Neural cell (in vitro differentiated cells): ENCODE measurements around the gene MAGEA11. TPM values are rescaled to one million over a fixed set of nuclear protein-coding genes. Genes with fewer than 3 reads are reported as not detected.
"Not testable (repeated sequence)": the region's sequence is repeated elsewhere in the genome, so short reads cannot be mapped to it uniquely, and the experiment has no call there.

ENCODE experiments used
- H2AFZ ChIP-seq: fragments of 200-600, 300-800 bp; sonication (generic), shearing (Covaris generic); 2 replicates; pipeline ENCODE4 v1.6.0; 2014; ENCODE audit warnings: low read depth, mild to moderate bottlenecking, antibody characterized with exemption, low read length, moderate library complexity
- H3F3A ChIP-seq: fragments of 200-600 bp; shearing (Covaris generic); 2 replicates; pipeline ENCODE4 v1.6.1; 2016; ENCODE audit warnings: mild to moderate bottlenecking, moderate library complexity, mixed read lengths, antibody characterized with exemption, low read length; ENCODE audit not compliant: insufficient read depth, poor library complexity, severe bottlenecking
- H3K27ac ChIP-seq: fragments of 200-600, 300-800 bp; sonication (generic), shearing (Covaris generic); 2 replicates; pipeline ENCODE4 v1.5.1; 2014; ENCODE audit warnings: mild to moderate bottlenecking, low read length, moderate library complexity
- H3K27me3 ChIP-seq: fragments of 300-800, 200-600 bp; sonication (generic), shearing (Covaris generic); 2 replicates; pipeline ENCODE4 v1.6.0; 2014; ENCODE audit warnings: mild to moderate bottlenecking, low read depth, low read length, moderate library complexity; ENCODE audit not compliant: insufficient read depth
- H3K36me3 ChIP-seq: fragments of 300-800, 200-600 bp; sonication (generic), shearing (Covaris generic); 2 replicates; pipeline ENCODE4 v1.5.1; 2014; ENCODE audit warnings: mild to moderate bottlenecking, antibody characterized with exemption, low read length, moderate library complexity; ENCODE audit not compliant: insufficient read depth
- H3K4me2 ChIP-seq: fragments of 300-800, 200-600 bp; sonication (generic), shearing (Covaris generic); 2 replicates; pipeline ENCODE4 v1.6.0; 2014; ENCODE audit warnings: mild to moderate bottlenecking, low read length
- H3K4me3 ChIP-seq: fragments of 300-800, 200-600 bp; sonication (generic), shearing (Covaris generic); 2 replicates; pipeline ENCODE4 v1.5.1; 2014; ENCODE audit warnings: mild to moderate bottlenecking, low read length, moderate library complexity
- H3K79me2 ChIP-seq: fragments of 200-600 bp; shearing (Covaris generic); replicated peaks from 2 replicates; pipeline ENCODE4 v1.6.0; 2014; ENCODE audit warnings: mild to moderate bottlenecking, low read length, moderate library complexity; ENCODE audit not compliant: insufficient read depth
- H3K9ac ChIP-seq: fragments of 300-800, 200-600 bp; sonication (generic), shearing (Covaris generic); 2 replicates; pipeline ENCODE4 v1.6.1; 2016; ENCODE audit warnings: mild to moderate bottlenecking, low read length, mixed read lengths
- H3K9me2 ChIP-seq: fragments of 200-600 bp; shearing (Covaris generic); 2 replicates; pipeline ENCODE4 v1.6.1; 2016; ENCODE audit warnings: mild to moderate bottlenecking, low read length, mixed read lengths; ENCODE audit not compliant: insufficient read depth
- H3K9me3 ChIP-seq: fragments of 200-600, 300-800 bp; sonication (generic), shearing (Covaris generic); 2 replicates; pipeline ENCODE4 v1.6.1; 2016; ENCODE audit warnings: mild to moderate bottlenecking, mixed run types, low read length, moderate library complexity, mixed read lengths
- H4K20me1 ChIP-seq: fragments of 200-600 bp; shearing (Covaris generic); 2 replicates; pipeline ENCODE4 v1.6.1; 2016; ENCODE audit warnings: mild to moderate bottlenecking, mixed run types; ENCODE audit not compliant: insufficient read depth
- CTCF ChIP-seq: fragments of 450-650 bp; IDR thresholded peaks from 2 replicates; pipeline ENCODE4 v1.5.1; 2014; ENCODE audit warnings: antibody characterized with exemption, mild to moderate bottlenecking, moderate library complexity; ENCODE audit not compliant: poor library complexity, severe bottlenecking
- EP300 ChIP-seq: fragments of 450-650 bp; conservative IDR thresholded peaks from 2 replicates; pipeline ENCODE4 v1.6.1; 2014; ENCODE audit warnings: antibody characterized with exemption, mild to moderate bottlenecking, moderate library complexity; ENCODE audit not compliant: poor library complexity, severe bottlenecking
- EZH2 ChIP-seq: fragments of 200-600, 300-800 bp; shearing (Covaris generic), sonication (generic); IDR thresholded peaks from 2 replicates; pipeline ENCODE4 v1.6.1; 2014; ENCODE audit warnings: antibody characterized with exemption, low read length, borderline replicate concordance, mild to moderate bottlenecking; ENCODE audit not compliant: insufficient read depth, poor library complexity, severe bottlenecking
- MXI1 ChIP-seq: fragments of 450-650 bp; conservative IDR thresholded peaks from 2 replicates; pipeline ENCODE4 v1.6.1; 2014; ENCODE audit warnings: antibody characterized with exemption, mild to moderate bottlenecking; ENCODE audit not compliant: poor library complexity, severe bottlenecking
- POLR2AphosphoS5 ChIP-seq: IDR thresholded peaks from 2 replicates; pipeline ENCODE4 v1.6.1; 2012
- RAD21 ChIP-seq: fragments of 450-650 bp; conservative IDR thresholded peaks from 2 replicates; pipeline ENCODE4 v1.6.1; 2014; ENCODE audit warnings: antibody characterized with exemption, mild to moderate bottlenecking, moderate library complexity
- SMC3 ChIP-seq: fragments of 450-650 bp; conservative IDR thresholded peaks from 2 replicates; pipeline ENCODE4 v1.6.1; 2014; ENCODE audit warnings: antibody characterized with exemption, mild to moderate bottlenecking, moderate library complexity; ENCODE audit not compliant: poor library complexity
- TAF1 ChIP-seq: IDR thresholded peaks from 2 replicates; pipeline ENCODE4 v1.6.1; 2012; ENCODE audit warnings: low read depth
- polyA plus RNA-seq: library from polyadenylated mRNA; depleted of rRNA; stranded (reverse); fragments of >200 nt; gene quantifications from 2 replicates; pipeline ENCODE4 v1.2.3, GENCODE V29; 2014
- TF ChIP-seq, protein P1 (sequence below): IDR thresholded peaks from 2 replicates; pipeline ENCODE4 v1.6.1; 2012; ENCODE audit warnings: borderline replicate concordance

Gene MAGEA11
- polyA plus RNA-seq, 1 donor from 2014 or later, result not detected

GRCh38 chrX:149727308-149727707 lies 15.4 kb downstream of the MAGEA11 start:
- H4K20me1 ChIP-seq, H3K27me3 ChIP-seq, H3K4me3 ChIP-seq, H3K9me3 ChIP-seq, H3K4me2 ChIP-seq, H3F3A ChIP-seq, H3K27ac ChIP-seq, H3K9me2 ChIP-seq, H3K79me2 ChIP-seq, H2AFZ ChIP-seq, H3K9ac ChIP-seq, H3K36me3 ChIP-seq: not testable (repeated sequence)

DNA sequence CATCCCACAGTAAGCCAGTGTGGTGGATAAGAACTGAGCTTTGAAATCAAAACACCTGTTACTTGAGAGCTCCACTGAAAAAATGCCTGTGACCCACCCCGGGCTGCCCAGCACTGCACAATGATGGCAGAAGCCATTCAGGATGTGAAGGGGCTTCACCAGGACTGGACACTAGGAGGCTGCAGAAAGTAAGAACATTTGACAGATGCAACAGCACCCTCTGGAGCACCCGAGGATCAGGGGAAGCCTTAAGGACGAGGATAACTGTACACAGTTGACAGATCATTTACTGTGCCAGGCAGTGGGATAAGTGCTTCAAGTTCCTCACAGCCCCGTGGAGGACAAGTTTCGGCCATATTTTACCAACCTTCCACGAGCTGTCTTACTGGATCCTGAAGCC lies 30.4 kb downstream of the MAGEA11 start:
- H3K4me2 ChIP-seq, H3K9me3 ChIP-seq, H3K27ac ChIP-seq, H3K9me2 ChIP-seq, H3K4me3 ChIP-seq, H3F3A ChIP-seq, H3K9ac ChIP-seq, H4K20me1 ChIP-seq, H3K36me3 ChIP-seq, H3K27me3 ChIP-seq, H3K79me2 ChIP-seq, H2AFZ ChIP-seq: not testable (repeated sequence)

DNA sequence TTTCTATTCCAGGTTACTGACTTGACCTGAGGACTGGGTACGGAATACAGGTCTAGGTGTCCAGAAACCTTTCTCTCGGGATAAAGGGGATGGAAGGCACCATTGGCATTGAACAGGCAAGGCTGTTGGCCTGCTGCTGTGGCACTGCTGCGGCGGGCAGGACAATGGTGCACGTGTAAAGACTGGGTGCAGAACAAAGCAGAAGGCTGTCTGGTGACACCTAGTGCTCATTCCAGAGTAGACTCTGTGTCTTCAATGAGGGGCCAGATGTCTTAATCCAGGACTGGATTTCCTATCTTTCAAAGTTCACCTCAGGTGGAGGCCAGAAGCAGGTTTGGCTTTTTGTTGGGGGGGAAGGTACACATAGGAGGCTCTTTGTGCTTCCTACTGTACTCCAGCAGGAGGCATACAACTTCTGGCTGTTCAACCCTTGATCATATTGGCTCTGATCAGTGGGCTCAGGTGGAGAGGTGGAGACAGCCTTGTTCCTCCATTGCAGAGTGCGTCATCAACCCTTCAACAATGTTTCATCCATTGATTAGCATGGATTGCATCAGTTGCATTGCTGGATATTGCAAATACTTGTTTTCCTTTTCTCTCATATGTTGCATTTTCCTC lies 34.6 kb downstream of the MAGEA11 start:
- not testable (repeated sequence) for H4K20me1 ChIP-seq, H3K27ac ChIP-seq, H3K4me3 ChIP-seq, H2AFZ ChIP-seq, H3K27me3 ChIP-seq, H3K4me2 ChIP-seq, H3K9me2 ChIP-seq, H3K79me2 ChIP-seq, H3K36me3 ChIP-seq, H3F3A ChIP-seq, H3K9ac ChIP-seq, H3K9me3 ChIP-seq

DNA sequence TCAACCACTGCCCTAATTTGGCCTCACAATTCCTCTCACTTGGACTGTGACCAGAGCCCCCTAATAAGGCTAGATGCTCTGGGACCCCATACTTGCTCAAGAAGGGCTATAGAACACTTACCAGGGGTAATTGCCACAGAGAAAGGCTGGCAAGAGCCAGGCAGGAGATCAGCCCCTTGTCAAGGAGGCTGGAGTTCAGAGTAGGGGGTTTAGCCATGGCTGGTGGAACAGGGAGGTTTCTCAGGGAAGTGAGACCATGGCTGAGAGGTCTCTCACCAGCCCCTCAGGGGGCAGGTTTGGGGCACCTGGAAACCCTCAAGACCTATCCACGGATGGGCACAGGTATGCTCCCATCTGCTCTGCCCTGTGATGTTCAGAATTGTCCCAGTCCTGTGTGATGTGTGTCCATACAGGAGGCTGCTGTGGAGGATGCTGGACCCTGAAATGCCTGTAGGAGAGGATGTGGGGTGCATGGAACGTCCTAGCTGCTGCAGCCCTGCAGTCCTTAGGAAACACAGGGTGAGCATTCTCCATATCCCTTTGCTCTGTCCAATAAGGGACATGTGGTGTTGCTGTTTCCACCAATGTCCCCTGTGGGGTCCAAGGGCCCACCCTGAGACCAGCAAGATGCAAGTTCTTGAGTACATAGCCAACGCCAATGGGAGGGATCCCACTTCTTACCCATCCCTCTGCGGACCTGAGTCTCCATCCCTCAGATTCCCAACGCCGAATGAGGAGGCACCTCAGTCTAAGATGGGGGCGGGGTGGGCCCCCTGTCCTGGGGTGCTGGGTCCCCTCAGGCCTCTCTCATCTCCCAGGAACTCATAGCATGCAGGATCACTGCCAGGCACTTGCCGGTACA lies 45.6 kb downstream of the MAGEA11 start:
- no peaks in the 10 kb centered on the region for H3K27me3 ChIP-seq
- H2AFZ ChIP-seq, result no peak overlapping the region
- no peak overlapping the region for H3K27ac ChIP-seq
- H3K9me3 ChIP-seq, result no peaks in the 10 kb centered on the region
- no peak overlapping the region for H3K4me2 ChIP-seq
- no peaks in the 10 kb centered on the region for H3F3A ChIP-seq
- H3K4me3 ChIP-seq, result no peak overlapping the region
- no peak overlapping the region for H3K9ac ChIP-seq
- no peaks in the 10 kb centered on the region for H4K20me1 ChIP-seq
- H3K79me2 ChIP-seq, result no peaks in the 10 kb centered on the region
- TF ChIP-seq CTCF (no peak), EP300 (no peak), MXI1 (no peak), EZH2 (no peak), SMC3 (no peak), TAF1 (no peak), POLR2AphosphoS5 (no peak), RAD21 (no peak)
- TF ChIP-seq, protein P1, sequence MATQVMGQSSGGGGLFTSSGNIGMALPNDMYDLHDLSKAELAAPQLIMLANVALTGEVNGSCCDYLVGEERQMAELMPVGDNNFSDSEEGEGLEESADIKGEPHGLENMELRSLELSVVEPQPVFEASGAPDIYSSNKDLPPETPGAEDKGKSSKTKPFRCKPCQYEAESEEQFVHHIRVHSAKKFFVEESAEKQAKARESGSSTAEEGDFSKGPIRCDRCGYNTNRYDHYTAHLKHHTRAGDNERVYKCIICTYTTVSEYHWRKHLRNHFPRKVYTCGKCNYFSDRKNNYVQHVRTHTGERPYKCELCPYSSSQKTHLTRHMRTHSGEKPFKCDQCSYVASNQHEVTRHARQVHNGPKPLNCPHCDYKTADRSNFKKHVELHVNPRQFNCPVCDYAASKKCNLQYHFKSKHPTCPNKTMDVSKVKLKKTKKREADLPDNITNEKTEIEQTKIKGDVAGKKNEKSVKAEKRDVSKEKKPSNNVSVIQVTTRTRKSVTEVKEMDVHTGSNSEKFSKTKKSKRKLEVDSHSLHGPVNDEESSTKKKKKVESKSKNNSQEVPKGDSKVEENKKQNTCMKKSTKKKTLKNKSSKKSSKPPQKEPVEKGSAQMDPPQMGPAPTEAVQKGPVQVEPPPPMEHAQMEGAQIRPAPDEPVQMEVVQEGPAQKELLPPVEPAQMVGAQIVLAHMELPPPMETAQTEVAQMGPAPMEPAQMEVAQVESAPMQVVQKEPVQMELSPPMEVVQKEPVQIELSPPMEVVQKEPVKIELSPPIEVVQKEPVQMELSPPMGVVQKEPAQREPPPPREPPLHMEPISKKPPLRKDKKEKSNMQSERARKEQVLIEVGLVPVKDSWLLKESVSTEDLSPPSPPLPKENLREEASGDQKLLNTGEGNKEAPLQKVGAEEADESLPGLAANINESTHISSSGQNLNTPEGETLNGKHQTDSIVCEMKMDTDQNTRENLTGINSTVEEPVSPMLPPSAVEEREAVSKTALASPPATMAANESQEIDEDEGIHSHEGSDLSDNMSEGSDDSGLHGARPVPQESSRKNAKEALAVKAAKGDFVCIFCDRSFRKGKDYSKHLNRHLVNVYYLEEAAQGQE, result no peak
- H3K9me2 ChIP-seq, result no peaks in the 10 kb centered on the region
- no peaks in the 10 kb centered on the region for H3K36me3 ChIP-seq
